Trophoblast cell (in vitro differentiated cells and primary cell): Measurements from ENCODE around the gene RNASE2.

Experiments used
- DNase-seq, 2 donors: peaks; one replicate each; pipeline ENCODE4 v3.0.0-alpha.2; 2016
- H2AFZ ChIP-seq: 2 replicates; pipeline ENCODE4 v1.6.1; 2013; ENCODE audit warnings: low read length, moderate library complexity, mild to moderate bottlenecking; ENCODE audit not compliant: insufficient read depth, poor library complexity
- H2AK5ac ChIP-seq: 2 replicates; pipeline ENCODE4 v1.6.1; 2013; ENCODE audit warnings: mild to moderate bottlenecking, low read length
- H2BK120ac ChIP-seq: 2 replicates; pipeline ENCODE4 v1.6.1; 2013; ENCODE audit warnings: low read length, mild to moderate bottlenecking, moderate library complexity; ENCODE audit not compliant: insufficient read depth, poor library complexity
- H2BK12ac ChIP-seq: 2 replicates; pipeline ENCODE4 v1.6.1; 2013; ENCODE audit warnings: mild to moderate bottlenecking, low read length, moderate library complexity
- H2BK5ac ChIP-seq: 2 replicates; pipeline ENCODE4 v1.6.1; 2013; ENCODE audit warnings: low read length, low read depth, moderate library complexity, mild to moderate bottlenecking; ENCODE audit not compliant: poor library complexity
- H3K14ac ChIP-seq: 2 replicates; pipeline ENCODE4 v1.6.1; 2013; ENCODE audit warnings: mild to moderate bottlenecking, low read length
- H3K18ac ChIP-seq: 2 replicates; pipeline ENCODE4 v1.6.1; 2013; ENCODE audit warnings: mild to moderate bottlenecking, low read length
- H3K23ac ChIP-seq: 2 replicates; pipeline ENCODE4 v1.6.1; 2013; ENCODE audit warnings: low read length
- H3K27ac ChIP-seq: 2 replicates; pipeline ENCODE4 v1.5.1; 2013; ENCODE audit warnings: low read depth, mild to moderate bottlenecking, inconsistent platforms, low read length, moderate library complexity
- H3K27me3 ChIP-seq: 2 replicates; pipeline ENCODE4 v1.6.1; 2013; ENCODE audit warnings: inconsistent platforms, mild to moderate bottlenecking, low read length, moderate library complexity; ENCODE audit not compliant: insufficient read depth
- H3K36me3 ChIP-seq, 2 experiments: 1 replicate in 1 of 2; 2 replicates in 1 of 2; pipeline ENCODE4 v1.6.1; 2013; ENCODE audit warnings: low read length in 2 of 2, mild to moderate bottlenecking in 2 of 2, moderate library complexity in 1 of 2; ENCODE audit not compliant: insufficient read depth in 2 of 2, control insufficient read depth in 1 of 2
- H3K4ac ChIP-seq: 2 replicates; pipeline ENCODE4 v1.6.1; 2013; ENCODE audit warnings: low read depth, mild to moderate bottlenecking, low read length, moderate library complexity
- H3K4me1 ChIP-seq, 2 experiments: 1 replicate in 1 of 2; 2 replicates in 1 of 2; pipeline ENCODE4 v1.6.1; 2013; ENCODE audit warnings: low read length in 2 of 2, mild to moderate bottlenecking in 2 of 2, moderate library complexity in 1 of 2; ENCODE audit not compliant: insufficient read depth in 2 of 2, control insufficient read depth in 1 of 2
- H3K4me2 ChIP-seq: 2 replicates; pipeline ENCODE4 v1.6.1; 2013; ENCODE audit warnings: inconsistent platforms, mild to moderate bottlenecking, low read length, moderate library complexity
- H3K4me3 ChIP-seq: 2 replicates; pipeline ENCODE4 v1.5.1; 2013; ENCODE audit warnings: mild to moderate bottlenecking, low read depth, low read length, inconsistent platforms
- H3K79me1 ChIP-seq: one replicate; pipeline ENCODE4 v1.6.1; 2013; ENCODE audit warnings: low read length
- H3K79me2 ChIP-seq: 2 replicates; pipeline ENCODE4 v1.6.1; 2013; ENCODE audit warnings: low read length, mild to moderate bottlenecking; ENCODE audit not compliant: control insufficient read depth, insufficient read depth, poor library complexity
- H3K9ac ChIP-seq: 2 replicates; pipeline ENCODE4 v1.6.1; 2013; ENCODE audit warnings: mild to moderate bottlenecking, low read length
- H3K9me3 ChIP-seq: 2 replicates; pipeline ENCODE4 v1.6.1; 2013; ENCODE audit warnings: low read depth, mild to moderate bottlenecking, control low read depth, inconsistent platforms, low read length; ENCODE audit not compliant: insufficient read depth
- H4K12ac ChIP-seq: 2 replicates; pipeline ENCODE4 v1.6.1; 2013; ENCODE audit warnings: low read depth, mild to moderate bottlenecking, low read length, moderate library complexity
- H4K8ac ChIP-seq: 2 replicates; pipeline ENCODE4 v1.6.1; 2013; ENCODE audit warnings: low read depth, mild to moderate bottlenecking, low read length, moderate library complexity
- H4K91ac ChIP-seq: one replicate; pipeline ENCODE4 v1.6.1; 2013; ENCODE audit warnings: low read depth, mild to moderate bottlenecking, low read length, moderate library complexity
- WGBS: extraction: QIAGEN DNeasy Blood & Tissue Kit; methylation state at CpG from one replicate; pipeline ENCODE4 v1.1.7; 2013; ENCODE audit warnings: missing lambda C conversion rate; ENCODE audit not compliant: insufficient read length, insufficient coverage; ENCODE audit errors: extremely low coverage; 5-methylcytosine and 5-hydroxymethylcytosine counted together

RNASE2 gene

GRCh38 chr14:20997115-20997514, 41.8 kb downstream of the RNASE2 start:
- H3K23ac ChIP-seq = no peak overlapping the region
- H3K36me3 ChIP-seq = peaks cover 12 to 30% of the 10 kb centered on the region in 2 experiments
- no peak for DNase-seq
- H2BK5ac ChIP-seq = no peak overlapping the region
- no peak overlapping the region for H3K4me3 ChIP-seq
- H3K4ac ChIP-seq = no peak overlapping the region
- no peak overlapping the region for H3K14ac ChIP-seq
- H3K18ac ChIP-seq = no peak overlapping the region
- no peak overlapping the region for H3K9ac ChIP-seq
- peak overlapping the region; percentile 21 for H3K4me2 ChIP-seq
- peaks cover 10 to 22% of the 10 kb centered on the region in 2 experiments for H3K4me1 ChIP-seq
- H3K79me2 ChIP-seq = peaks cover 1% of the 10 kb centered on the region
- no peak overlapping the region for H4K91ac ChIP-seq
- no peak overlapping the region for H4K8ac ChIP-seq
- no peak overlapping the region for H4K12ac ChIP-seq
- H3K79me1 ChIP-seq = peaks cover 2% of the 10 kb centered on the region
- no peak overlapping the region for H2AK5ac ChIP-seq
- H3K27me3 ChIP-seq = no peaks in the 10 kb centered on the region
- H2BK120ac ChIP-seq = no peak overlapping the region
- peaks cover 1% of the 10 kb centered on the region for H3K9me3 ChIP-seq
- H2BK12ac ChIP-seq = no peak overlapping the region
- no peak overlapping the region for H2AFZ ChIP-seq
- peak overlapping the region; percentile 84 for H3K27ac ChIP-seq
- WGBS = no CpG with 5 or more reads among the region's 4 CpGs

- WGBS = no CpG with 5 or more reads among the region's 6 CpGs
- Histone ChIP-seq H3K9ac (no peak overlapping the region), H3K23ac (no peak overlapping the region), H3K79me1 (peaks cover 2% of the 10 kb centered on the region), H3K4ac (no peak overlapping the region), H3K18ac (no peak overlapping the region), H3K27ac (peak overlapping the region; percentile 84), H3K79me2 (peaks cover 1% of the 10 kb centered on the region), H2AFZ (no peak overlapping the region), H3K14ac (no peak overlapping the region), H4K8ac (no peak overlapping the region), H4K12ac (no peak overlapping the region), H4K91ac (no peak overlapping the region), H2BK120ac (no peak overlapping the region), H3K9me3 (peaks cover 1% of the 10 kb centered on the region), H2BK12ac (no peak overlapping the region), H3K36me3 (peaks cover 9 to 27% of the 10 kb centered on the region in 2 experiments), H2BK5ac (no peak overlapping the region), H3K4me3 (no peak overlapping the region), H3K27me3 (no peaks in the 10 kb centered on the region), H3K4me2 (peak overlapping the region; percentile 44), H3K4me1 (peaks cover 10 to 22% of the 10 kb centered on the region in 2 experiments), H2AK5ac (no peak overlapping the region)
- DNase-seq = peak in 1 of 2 donors; percentile 11
Observed at GRCh38 chr14:20997564-20997963, 42.3 kb downstream of the RNASE2 start.

GRCh38 chr14:20998139-20998538, 42.9 kb downstream of the RNASE2 start:
- no peak overlapping the region for H3K14ac ChIP-seq
- H3K27me3 ChIP-seq = no peaks in the 10 kb centered on the region
- H3K79me1 ChIP-seq = peaks cover 2% of the 10 kb centered on the region
- DNase-seq = peak; percentile 63 to 84
- H3K4me1 ChIP-seq = peaks cover 10 to 22% of the 10 kb centered on the region in 2 experiments
- no peak overlapping the region for H2AFZ ChIP-seq
- H2BK5ac ChIP-seq = peak overlapping the region; percentile 7
- no peak overlapping the region for H2BK120ac ChIP-seq
- no CpG with 5 or more reads among the region's 3 CpGs for WGBS
- no peak overlapping the region for H4K8ac ChIP-seq
- H3K9me3 ChIP-seq = peaks cover 1% of the 10 kb centered on the region
- no peak overlapping the region for H3K4ac ChIP-seq
- H4K12ac ChIP-seq = no peak overlapping the region
- H3K27ac ChIP-seq = peak overlapping the region; percentile 84
- H3K9ac ChIP-seq = no peak overlapping the region
- H3K23ac ChIP-seq = no peak overlapping the region
- no peak overlapping the region for H4K91ac ChIP-seq
- peaks cover 1% of the 10 kb centered on the region for H3K79me2 ChIP-seq
- H3K18ac ChIP-seq = no peak overlapping the region
- H3K4me3 ChIP-seq = no peak overlapping the region
- no peak overlapping the region for H2AK5ac ChIP-seq
- peaks cover 8 to 23% of the 10 kb centered on the region in 2 experiments for H3K36me3 ChIP-seq
- H2BK12ac ChIP-seq = no peak overlapping the region
- H3K4me2 ChIP-seq = peak overlapping the region; percentile 33

GRCh38 chr14:20998674-20999366, 43.5 kb downstream of the RNASE2 start, which contains the start of gene SLC39A2:
Gene SLC39A2, plus strand, starts transcription at chr14:20999293. Its CDS starts 154 bp downstream, at chr14:20999447.
- Histone ChIP-seq H4K91ac (peak within 1 kb of the TSS; percentile 84), H3K4me3 (no peak within 1 kb of the TSS), H3K14ac (peak within 1 kb of the TSS; percentile 48), H4K12ac (no peak within 1 kb of the TSS), H2BK120ac (peak within 1 kb of the TSS; percentile 75), H3K4ac (peak within 1 kb of the TSS; percentile 24), H2BK5ac (peak within 1 kb of the TSS; percentile 74), H4K8ac (peak within 1 kb of the TSS; percentile 51), H3K27ac (peak within 1 kb of the TSS; percentile 84), H3K9me3 (peaks cover 1% of the 10 kb centered on the region), H3K36me3 (peaks cover 8 to 23% of the 10 kb centered on the region in 2 experiments), H2BK12ac (peak within 1 kb of the TSS; percentile 83), H3K23ac (no peak within 1 kb of the TSS), H2AK5ac (no peak within 1 kb of the TSS), H3K4me1 (peaks cover 10 to 22% of the 10 kb centered on the region in 2 experiments), H3K79me2 (peaks cover 1% of the 10 kb centered on the region), H3K27me3 (no peaks in the 10 kb centered on the region), H3K4me2 (peak within 1 kb of the TSS; percentile 49), H2AFZ (peak within 1 kb of the TSS; percentile 52), H3K9ac (no peak within 1 kb of the TSS), H3K79me1 (peaks cover 2% of the 10 kb centered on the region), H3K18ac (peak within 1 kb of the TSS; percentile 69)
- no CpG with 5 or more reads among the region's 6 CpGs for WGBS
- peak; percentile 60 to 86 for DNase-seq
